Testis (tissue), 3 donors: ENCODE data around the gene HERC2. TPM values are rescaled to one million over a fixed set of nuclear protein-coding genes. Genes with fewer than 3 reads are reported as not detected.

Experiments used
- DNase-seq: peaks from one replicate; pipeline ENCODE4 v3.0.0-alpha.2; 2019
- H3K27ac ChIP-seq, 2 donors: fragments of 200-600 bp; sonication (generic); one replicate each; pipeline ENCODE4 v1.5.1; 2019
- H3K27me3 ChIP-seq: fragments of 200-600 bp; sonication (generic); one replicate; pipeline ENCODE4 v1.5.1; 2019
- H3K36me3 ChIP-seq: fragments of 200-600 bp; sonication (generic); one replicate; pipeline ENCODE4 v1.5.1; 2017; ENCODE audit warnings: low read depth; ENCODE audit errors: missing control alignments
- H3K4me1 ChIP-seq: fragments of 200-600 bp; sonication (generic); one replicate; pipeline ENCODE4 v1.5.1; 2019
- H3K4me3 ChIP-seq, 2 donors: fragments of 200-600 bp; sonication (generic); one replicate each; pipeline ENCODE4 v1.5.1; 2017 to 2019
- H3K9me3 ChIP-seq: fragments of 200-600 bp; sonication (generic); one replicate; pipeline ENCODE4 v1.5.1; 2017
- CTCF ChIP-seq, 3 experiments: fragments of 450-650 bp in 2 of 3; fragments of 200-600 bp in 1 of 3; sonication (generic) in 1 of 3; IDR thresholded peaks; one replicate each; pipeline ENCODE4 v1.5.1; 2016 to 2019; ENCODE audit warnings: antibody characterized with exemption in 3 of 3, mild to moderate bottlenecking in 2 of 3, moderate library complexity in 1 of 3
- POLR2A ChIP-seq: fragments of 450-650 bp; IDR thresholded peaks from one replicate; pipeline ENCODE4 v1.6.1; 2017; ENCODE audit warnings: antibody characterized with exemption, mild to moderate bottlenecking, moderate library complexity
- WGBS, 2 donors: methylation state at CpG; one replicate each; pipeline ENCODE4 v1.1.5; 2018; 5-methylcytosine and 5-hydroxymethylcytosine counted together
- intact Hi-C: fragments of 100-400 bp; cut with DNase I; formaldehyde crosslinking; loops from one replicate; pipeline ENCODE4 v1.15.1; 2023; ENCODE audit warnings: low total_unique reads
- polyA plus RNA-seq: library from polyadenylated mRNA; stranded (reverse); fragments of 350-450 nt; fragmentation: Illumina TruSeq; extraction: RNeasy Lipid Tissue Mini Kit (QIAGEN cat#74804); gene quantifications from one replicate; pipeline ENCODE4 v1.2.3, GENCODE V29; 2014; ENCODE audit warnings: low read depth, low replicate concordance; ENCODE audit not compliant: insufficient read depth
- small RNA-seq, 2 donors: library from RNA; depleted of rRNA; stranded (forward); fragments of <200 nt; gene quantifications; one replicate each; pipeline ENCODE3, GENCODE V24; 2016
- total RNA-seq, 2 donors: library from RNA; depleted of rRNA; stranded (reverse); fragments of >200 nt; gene quantifications; one replicate each; pipeline ENCODE4 v1.2.3, GENCODE V29; 2016

Gene HERC2
- total and polyA plus RNA-seq, 3 donors from 2014 or later = 45.6 to 113 (median 78.2) TPM

GRCh38 chr15:28078191-28078719 is 243.7 kb downstream of the HERC2 start:
- no peak overlapping the region for H3K27ac ChIP-seq
- H3K27me3 ChIP-seq = no peaks in the 10 kb centered on the region
- no peak overlapping the region for H3K4me3 ChIP-seq
- TF ChIP-seq POLR2A (no peak), CTCF (IDR thresholded peaks at IDR 0.05) (no peak)
- no peaks in the 10 kb centered on the region for H3K9me3 ChIP-seq
- H3K4me1 ChIP-seq = no peaks in the 10 kb centered on the region
- intact Hi-C loops = no loop called here
- DNase-seq = no peak
- H3K36me3 ChIP-seq = no peaks in the 10 kb centered on the region
- 86 to 100% methylated on average over 1 of the region's 1 CpG for WGBS, 2 donors

- Histone ChIP-seq H3K9me3 (no peaks in the 10 kb centered on the region), H3K27ac (no peak overlapping the region), H3K4me1 (no peaks in the 10 kb centered on the region), H3K4me3 (no peak overlapping the region), H3K36me3 (no peaks in the 10 kb centered on the region), H3K27me3 (no peaks in the 10 kb centered on the region)
- WGBS, 2 donors = 70 to 81% methylated on average over 1 of the region's 1 CpG
- no peak for TF ChIP-seq CTCF (IDR thresholded peaks at IDR 0.05)
- TF ChIP-seq POLR2A = no peak
- intact Hi-C loops = no loop called here
- no peak for DNase-seq
Observed at GRCh38 chr15:28075573-28075972, 246.4 kb downstream of the HERC2 start.

GRCh38 chr15:28068930-28069329 is 253.0 kb downstream of the HERC2 start:
- intact Hi-C loops = no loop called here

GRCh38 chr15:28066231-28066630 is 255.7 kb downstream of the HERC2 start:
- DNase-seq = no peak
- TF ChIP-seq CTCF (IDR thresholded peaks at IDR 0.05) (no peak), POLR2A (no peak)
- Histone ChIP-seq H3K36me3 (no peaks in the 10 kb centered on the region), H3K9me3 (no peaks in the 10 kb centered on the region), H3K27me3 (no peaks in the 10 kb centered on the region), H3K27ac (no peak overlapping the region), H3K4me1 (no peaks in the 10 kb centered on the region), H3K4me3 (no peak overlapping the region)
- WGBS, 2 donors = 41 to 49% methylated on average over 3 of the region's 3 CpGs
- intact Hi-C loops = no loop called here

More at GRCh38 chr15:28068930-28069329, 253.0 kb downstream of the HERC2 start:
- H3K27me3 ChIP-seq = no peaks in the 10 kb centered on the region
- H3K4me3 ChIP-seq = no peak overlapping the region
- DNase-seq = no peak
- no peak for TF ChIP-seq POLR2A
- TF ChIP-seq CTCF (IDR thresholded peaks at IDR 0.05) = no peak
- no peak overlapping the region for H3K27ac ChIP-seq
- WGBS, 2 donors = 50 to 67% methylated on average over 1 of the region's 1 CpG
- H3K4me1 ChIP-seq = no peaks in the 10 kb centered on the region
- no peaks in the 10 kb centered on the region for H3K9me3 ChIP-seq
- no peaks in the 10 kb centered on the region for H3K36me3 ChIP-seq

Small RNAs within 50 kb of the gene (small RNA-seq; reads per million reads assigned to genes)
- gene AC091304.5 = 0 reads per million in 2 donors

Other genes starting within 250 kb of the HERC2 start
- 1 to 10 TPM; 4.5 to 7.2 TPM for gene OCA2, start 222.9 kb downstream of the HERC2 start, total RNA-seq
- gene OCA2, start 222.9 kb downstream of the HERC2 start, polyA plus RNA-seq = 2.6 TPM
- 1 to 10 TPM; 1.2 to 6.6 TPM for gene GOLGA6L24, start 35.9 kb upstream of the HERC2 start, total RNA-seq
- 15.3 TPM for gene GOLGA6L24, start 35.9 kb upstream of the HERC2 start, polyA plus RNA-seq
- gene GOLGA8F, start 56.5 kb upstream of the HERC2 start, total RNA-seq = 10 to 100 TPM; 14.8 to 39.6 TPM
- 46.4 TPM for gene GOLGA8F, start 56.5 kb upstream of the HERC2 start, polyA plus RNA-seq
- gene GOLGA8G, start 210.8 kb upstream of the HERC2 start, total RNA-seq = 10 to 100 TPM; 42.7 to 57.9 TPM
- gene GOLGA8G, start 210.8 kb upstream of the HERC2 start, polyA plus RNA-seq = 28.8 TPM
- not detected for gene GOLGA6L25, start 231.4 kb upstream of the HERC2 start, total RNA-seq
- 6.0 TPM for gene GOLGA6L25, start 231.4 kb upstream of the HERC2 start, polyA plus RNA-seq